OCI-LY7 (cell line): ENCODE measurements around the gene PPAT. TPM values are rescaled to one million over a fixed set of nuclear protein-coding genes. Genes with fewer than 3 reads are reported as not detected.
A peak's percentile ranks its signal among the peaks of the same experiment; 100 is the strongest.

Experiments used
- BruUV-seq: library from RNA; stranded (reverse); fragments of 400-500 nt; replicated peaks from 2 replicates; lab custom pipeline; 2021; lab: Mats Ljungman, UMichigan
- CTCF ChIA-PET: fragments of 300-600 bp; sonication (Branson Sonifier 250); formaldehyde crosslinking; loops from one replicate; lab custom pipeline; 2022; ENCODE audit warnings: antibody characterized with exemption; ENCODE audit not compliant: unreplicated experiment; lab: Charles Lee
- POLR2A ChIA-PET: fragments of 300-600 bp; sonication (Branson Sonifier 250); formaldehyde crosslinking; loops from one replicate; lab custom pipeline; 2022; ENCODE audit warnings: antibody characterized with exemption; lab: Charles Lee
- DNase-seq: peaks from one replicate; pipeline ENCODE4 v3.0.0-alpha.2; 2015; ENCODE audit warnings: low spot score
- H2AFZ ChIP-seq: fragments of 200-600 bp; sonication (generic), shearing (Covaris generic); 2 replicates; pipeline ENCODE4 v1.6.1; 2014; ENCODE audit warnings: mild to moderate bottlenecking, antibody characterized with exemption, low read length, moderate library complexity
- H3K27ac ChIP-seq: fragments of 200-600 bp; sonication (generic); 2 replicates; pipeline ENCODE4 v1.5.1; 2014; ENCODE audit warnings: mixed run types, low read depth, mild to moderate bottlenecking, moderate library complexity, low read length, inconsistent platforms; ENCODE audit not compliant: poor library complexity, severe bottlenecking
- H3K36me3 ChIP-seq: fragments of 200-600 bp; sonication (generic); 2 replicates; pipeline ENCODE4 v1.6.1; 2014; ENCODE audit warnings: mild to moderate bottlenecking, antibody characterized with exemption, low read length, moderate library complexity, mixed read lengths; ENCODE audit not compliant: insufficient read depth
- H3K4me1 ChIP-seq: fragments of 200-600 bp; sonication (generic); 2 replicates; pipeline ENCODE4 v1.5.1; 2014; ENCODE audit warnings: mild to moderate bottlenecking, low read length; ENCODE audit not compliant: insufficient read depth, poor library complexity, severe bottlenecking
- H3K4me2 ChIP-seq: fragments of 200-600 bp; sonication (generic); 2 replicates; pipeline ENCODE4 v1.6.1; 2014; ENCODE audit warnings: mild to moderate bottlenecking, low read length
- H3K4me3 ChIP-seq: fragments of 200-600 bp; sonication (generic); 2 replicates; pipeline ENCODE4 v1.5.1; 2014; ENCODE audit warnings: mild to moderate bottlenecking, low read depth, low read length; ENCODE audit not compliant: poor library complexity, severe bottlenecking
- H3K79me2 ChIP-seq: fragments of 200-600 bp; sonication (generic); 2 replicates; pipeline ENCODE4 v1.6.1; 2016; ENCODE audit warnings: low read depth, mild to moderate bottlenecking, low read length, moderate library complexity, mixed read lengths; ENCODE audit not compliant: insufficient read depth
- H3K9me2 ChIP-seq: fragments of 200-600 bp; sonication (generic); 2 replicates; pipeline ENCODE4 v1.6.1; 2016; ENCODE audit warnings: mild to moderate bottlenecking, low read length, mixed read lengths; ENCODE audit not compliant: insufficient read depth
- H3K9me3 ChIP-seq: fragments of 200-600 bp; sonication (generic); 2 replicates; pipeline ENCODE4 v1.6.1; 2014; ENCODE audit warnings: mild to moderate bottlenecking, mixed run types, low read length, mixed read lengths
- H4K20me1 ChIP-seq: fragments of 200-600 bp; sonication (generic); 2 replicates; pipeline ENCODE4 v1.6.1; 2014; ENCODE audit warnings: mild to moderate bottlenecking, antibody characterized with exemption, low read length, moderate library complexity, mixed read lengths; ENCODE audit not compliant: insufficient read depth
- EZH2phosphoT487 ChIP-seq: fragments of 200-600 bp; sonication (generic); IDR thresholded peaks from 2 replicates; pipeline ENCODE4 v1.6.1; 2018; ENCODE audit warnings: low read depth, borderline replicate concordance, mild to moderate bottlenecking, mixed run types, antibody characterized with exemption, low read length, moderate library complexity, mixed read lengths
- intact Hi-C: fragments of 100-400 bp; cut with micrococcal nuclease; formaldehyde crosslinking; loops from one replicate; pipeline ENCODE4 v1.10.0; 2022; ENCODE audit not compliant: unreplicated experiment
- total RNA-seq, 2 experiments: library from RNA; depleted of rRNA in 1 of 2; stranded (reverse); fragments of >200 nt in 1 of 2; shearing (Covaris generic) in 1 of 2; gene quantifications; 2 replicates each; pipeline ENCODE4 v1.2.3, GENCODE V29; 2014 to 2022
- TF ChIP-seq, protein P1 (sequence below): fragments of 200-600 bp; sonication (generic); conservative IDR thresholded peaks from 2 replicates; pipeline ENCODE4 v1.5.1; 2014; ENCODE audit warnings: mild to moderate bottlenecking, antibody characterized with exemption, low read length, moderate library complexity, mixed read lengths

Gene PPAT
- total RNA-seq, 2 experiments from 2014 or later = 35.8 to 54.3 TPM

DNA sequence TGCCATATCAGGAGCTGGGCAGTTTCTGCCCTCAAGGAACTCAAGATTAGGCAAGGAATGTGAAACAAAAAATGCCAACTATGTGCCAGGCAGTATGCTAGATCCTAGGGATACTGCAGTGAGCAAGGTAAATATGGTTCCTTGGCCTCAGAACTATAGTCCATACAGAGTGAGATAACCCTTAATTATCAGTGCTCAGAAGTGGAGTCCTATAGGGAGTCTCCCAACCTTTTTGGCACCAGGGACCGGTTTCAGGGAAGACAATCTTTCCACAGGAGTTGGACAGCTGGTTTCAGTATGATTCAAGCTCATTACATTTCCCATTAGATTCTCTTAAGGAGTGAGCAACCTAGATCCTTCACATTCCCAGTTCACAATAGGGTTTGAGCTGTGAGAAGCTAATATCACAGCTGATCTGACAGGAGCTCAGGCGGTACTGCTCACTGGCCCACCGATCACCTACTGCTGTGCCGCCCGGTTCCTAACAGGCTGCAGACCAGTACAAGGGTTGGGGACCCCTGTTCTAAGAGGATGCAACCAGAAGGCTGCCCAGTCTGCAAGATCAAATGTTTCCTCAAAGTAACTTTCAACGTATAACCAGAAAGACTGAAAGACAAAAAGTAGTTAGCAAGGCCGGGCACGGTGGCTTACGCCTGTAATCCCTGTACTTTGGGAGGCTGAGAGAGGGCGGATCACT is 30.3 kb upstream of the PPAT start:
- BruUV-seq = no TSS peak
- Histone ChIP-seq H3K27ac (peak overlapping the region; percentile 83), H4K20me1 (peaks cover 20% of the 10 kb centered on the region; the same call in 1 of the 2 replicates), H3K4me3 (peak overlapping the region; percentile 99), H3K9me3 (no peaks in the 10 kb centered on the region), H2AFZ (no peak overlapping the region), H3K36me3 (peaks cover 50% of the 10 kb centered on the region), H3K4me2 (peak overlapping the region; percentile 94), H3K4me1 (peaks cover 36% of the 10 kb centered on the region), H3K79me2 (peaks cover 68% of the 10 kb centered on the region), H3K9me2 (no peaks in the 10 kb centered on the region)
- TF ChIP-seq, protein P1, sequence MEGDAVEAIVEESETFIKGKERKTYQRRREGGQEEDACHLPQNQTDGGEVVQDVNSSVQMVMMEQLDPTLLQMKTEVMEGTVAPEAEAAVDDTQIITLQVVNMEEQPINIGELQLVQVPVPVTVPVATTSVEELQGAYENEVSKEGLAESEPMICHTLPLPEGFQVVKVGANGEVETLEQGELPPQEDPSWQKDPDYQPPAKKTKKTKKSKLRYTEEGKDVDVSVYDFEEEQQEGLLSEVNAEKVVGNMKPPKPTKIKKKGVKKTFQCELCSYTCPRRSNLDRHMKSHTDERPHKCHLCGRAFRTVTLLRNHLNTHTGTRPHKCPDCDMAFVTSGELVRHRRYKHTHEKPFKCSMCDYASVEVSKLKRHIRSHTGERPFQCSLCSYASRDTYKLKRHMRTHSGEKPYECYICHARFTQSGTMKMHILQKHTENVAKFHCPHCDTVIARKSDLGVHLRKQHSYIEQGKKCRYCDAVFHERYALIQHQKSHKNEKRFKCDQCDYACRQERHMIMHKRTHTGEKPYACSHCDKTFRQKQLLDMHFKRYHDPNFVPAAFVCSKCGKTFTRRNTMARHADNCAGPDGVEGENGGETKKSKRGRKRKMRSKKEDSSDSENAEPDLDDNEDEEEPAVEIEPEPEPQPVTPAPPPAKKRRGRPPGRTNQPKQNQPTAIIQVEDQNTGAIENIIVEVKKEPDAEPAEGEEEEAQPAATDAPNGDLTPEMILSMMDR = no peak
- no peak for TF ChIP-seq EZH2phosphoT487
- CTCF ChIA-PET = no interaction called here
- intact Hi-C loops = loop anchor here (2.0 kb wide), 1 partner anchor 513 kb away; the partner anchor contains the start of gene POLR2B
- DNase-seq = no peak
- POLR2A ChIA-PET = interaction anchor here (0.7 to 1.7 kb wide), 11 partner anchors 8 to 512 kb away, joined by 3 to 9 read pairs (median 4); partner anchors contain the start of genes AASDH and NOA1

DNA sequence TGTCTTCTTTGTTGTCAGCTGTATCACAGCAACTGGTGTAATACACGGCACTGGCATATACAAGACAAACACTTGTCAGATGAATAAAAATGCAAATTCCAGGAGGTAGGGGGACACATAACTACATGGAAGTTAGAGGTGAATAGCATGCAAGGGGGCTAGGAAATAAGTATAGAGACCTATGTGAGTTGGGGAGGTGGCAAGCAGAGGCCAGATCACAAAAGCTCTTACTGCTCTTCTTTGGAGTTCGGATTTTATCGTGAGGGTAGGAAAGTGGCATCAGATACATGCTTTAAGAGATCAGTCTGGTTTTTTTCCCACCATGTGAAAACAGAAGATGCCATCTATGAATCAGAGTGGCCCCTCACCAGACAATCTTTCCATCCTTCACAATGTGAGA is 29.2 kb upstream of the PPAT start:
- Histone ChIP-seq H3K4me1 (peaks cover 30% of the 10 kb centered on the region), H3K27ac (no peak overlapping the region), H3K79me2 (peaks cover 59% of the 10 kb centered on the region), H3K4me3 (peak overlapping the region; percentile 99), H3K9me2 (no peaks in the 10 kb centered on the region), H3K9me3 (no peaks in the 10 kb centered on the region), H4K20me1 (peaks cover 20% of the 10 kb centered on the region; the same call in 1 of the 2 replicates), H3K4me2 (peak overlapping the region; percentile 94), H2AFZ (no peak overlapping the region), H3K36me3 (peaks cover 50% of the 10 kb centered on the region)
- no TSS peak for BruUV-seq
- DNase-seq = no peak
- TF ChIP-seq, protein P1 = no peak
- no peak for TF ChIP-seq EZH2phosphoT487
- CTCF ChIA-PET = no interaction called here
- POLR2A ChIA-PET = interaction anchor here (1.6 kb wide), 1 partner anchor 18 kb away, joined by 4 read pairs; no protein-coding TSS in a partner anchor
- intact Hi-C loops = no loop called here

DNA sequence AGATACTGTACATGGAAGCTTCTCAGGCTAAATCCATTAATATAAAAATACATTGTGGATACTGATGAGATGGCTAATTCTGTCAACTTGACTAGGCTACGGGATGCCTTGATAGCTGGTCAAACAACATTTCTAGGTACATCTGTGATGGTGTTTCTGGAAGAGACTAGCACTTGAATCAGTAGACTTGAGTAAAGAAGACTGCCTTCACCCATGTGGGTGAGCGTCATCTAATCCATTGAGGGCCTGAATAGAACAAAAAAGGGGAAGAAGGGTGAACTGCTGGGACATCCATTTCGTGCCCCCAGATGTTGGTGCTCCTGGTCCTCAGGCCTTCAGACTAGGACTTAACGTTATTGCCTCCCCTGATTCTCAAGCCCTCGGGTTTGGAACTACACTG is 28.3 kb upstream of the PPAT start:
- BruUV-seq = no TSS peak
- Histone ChIP-seq H3K4me2 (peak overlapping the region; percentile 94; the same call in 1 of the 2 replicates), H3K27ac (no peak overlapping the region), H2AFZ (no peak overlapping the region), H3K9me2 (no peaks in the 10 kb centered on the region), H3K4me1 (peaks cover 21% of the 10 kb centered on the region), H4K20me1 (peaks cover 20% of the 10 kb centered on the region), H3K36me3 (peaks cover 53% of the 10 kb centered on the region), H3K4me3 (no peak overlapping the region), H3K79me2 (peaks cover 59% of the 10 kb centered on the region), H3K9me3 (no peaks in the 10 kb centered on the region)
- intact Hi-C loops = no loop called here
- CTCF ChIA-PET = no interaction called here
- no peak for DNase-seq
- POLR2A ChIA-PET = no interaction called here
- no peak for TF ChIP-seq EZH2phosphoT487
- TF ChIP-seq, protein P1 = no peak
